HEK293 (cell line): ENCODE measurements around the gene TMEM62.

Experiments used
- CTCF ChIA-PET: fragments of 350-600 bp; formaldehyde crosslinking; extraction: SDS; loops from one replicate; lab custom pipeline; 2021; ENCODE audit warnings: antibody characterized with exemption; lab: Yijun Ruan, JAX
- POLR2A ChIA-PET: fragments of 300-600 bp; formaldehyde crosslinking; extraction: SDS; loops from one replicate; lab custom pipeline; 2020; ENCODE audit warnings: antibody characterized with exemption, inconsistent platforms; lab: Yijun Ruan, JAX
- H3K27ac ChIP-seq: fragments of 200-500 bp; sonication (Bioruptor generic); 2 replicates; pipeline ENCODE4 v1.5.1; 2014; ENCODE audit warnings: low read depth, low read length, control low read depth, inconsistent platforms; ENCODE audit errors: extremely low read depth
- H3K36me3 ChIP-seq, 2 experiments: fragments of 200-500 bp in 1 of 2; sonication (Bioruptor generic) in 1 of 2; 1 replicate in 1 of 2; 2 replicates in 1 of 2; pipeline ENCODE4 v1.5.1; 2014 to 2017; ENCODE audit warnings: inconsistent platforms in 2 of 2, low read length in 2 of 2; ENCODE audit not compliant: control insufficient read depth in 2 of 2, insufficient read depth in 1 of 2
- H3K4me1 ChIP-seq: fragments of 200-500 bp; sonication (Bioruptor generic); 2 replicates; pipeline ENCODE4 v1.5.1; 2014; ENCODE audit warnings: mild to moderate bottlenecking, low read length, inconsistent platforms; ENCODE audit not compliant: control insufficient read depth, insufficient read depth
- H3K4me3 ChIP-seq: 2 replicates; pipeline ENCODE4 v1.5.1; 2011; ENCODE audit warnings: low read depth, mild to moderate bottlenecking, control low read depth, low read length, moderate library complexity
- H3K9me3 ChIP-seq: fragments of 200-500 bp; sonication (Bioruptor generic); 2 replicates; pipeline ENCODE4 v1.5.1; 2014; ENCODE audit warnings: low read depth, low read length, inconsistent platforms; ENCODE audit not compliant: control insufficient read depth, insufficient read depth
- GLIS1 ChIP-seq: fragments of 450-650 bp; formaldehyde crosslinking; IDR thresholded peaks from 2 replicates; pipeline ENCODE4 v1.5.1; 2016; ENCODE audit warnings: missing biosample characterization, missing genetic modification characterization
- GLIS2 ChIP-seq: fragments of 450-650 bp; formaldehyde crosslinking; IDR thresholded peaks from 2 replicates; pipeline ENCODE4 v1.5.1; 2016; ENCODE audit warnings: missing biosample characterization, missing genetic modification characterization
- HOXD13 ChIP-seq: sonication (generic); formaldehyde crosslinking; IDR thresholded peaks from 2 replicates; pipeline ENCODE4 v1.8.0; 2022; ENCODE audit warnings: missing genetic modification reagents, borderline replicate concordance
- KLF10 ChIP-seq: fragments of 450-650 bp; IDR thresholded peaks from 2 replicates; pipeline ENCODE4 v1.5.1; 2018; ENCODE audit warnings: missing biosample characterization, mild to moderate bottlenecking, missing genetic modification characterization
- KLF8 ChIP-seq: fragments of 450-650 bp; formaldehyde crosslinking; IDR thresholded peaks from 2 replicates; pipeline ENCODE4 v1.5.1; 2016; ENCODE audit warnings: missing biosample characterization, missing genetic modification characterization
- SP7 ChIP-seq: fragments of 450-650 bp; formaldehyde crosslinking; IDR thresholded peaks from 2 replicates; pipeline ENCODE4 v1.5.1; 2016; ENCODE audit warnings: missing biosample characterization, missing genetic modification characterization
- ZBTB17 ChIP-seq: fragments of 450-650 bp; formaldehyde crosslinking; IDR thresholded peaks from 2 replicates; pipeline ENCODE4 v1.5.1; 2016; ENCODE audit warnings: missing biosample characterization, missing genetic modification characterization
- ZBTB20 ChIP-seq: fragments of 450-650 bp; formaldehyde crosslinking; IDR thresholded peaks from 2 replicates; pipeline ENCODE4 v1.5.1; 2016; ENCODE audit warnings: missing biosample characterization, missing genetic modification characterization
- ZBTB8A ChIP-seq: fragments of 450-650 bp; formaldehyde crosslinking; IDR thresholded peaks from 2 replicates; pipeline ENCODE4 v1.5.1; 2016; ENCODE audit warnings: missing biosample characterization, missing genetic modification characterization
- ZIC2 ChIP-seq: fragments of 450-650 bp; formaldehyde crosslinking; IDR thresholded peaks from 2 replicates; pipeline ENCODE4 v1.5.1; 2016; ENCODE audit warnings: missing biosample characterization, missing genetic modification characterization
- ZNF10 ChIP-seq: fragments of 450-650 bp; formaldehyde crosslinking; IDR thresholded peaks from 2 replicates; pipeline ENCODE4 v1.5.1; 2017; ENCODE audit warnings: missing biosample characterization, missing genetic modification characterization
- ZNF169 ChIP-seq: fragments of 450-650 bp; formaldehyde crosslinking; IDR thresholded peaks from 2 replicates; pipeline ENCODE4 v1.5.1; 2016; ENCODE audit warnings: missing biosample characterization, missing genetic modification characterization
- ZNF223 ChIP-seq: fragments of 450-650 bp; formaldehyde crosslinking; IDR thresholded peaks from 2 replicates; pipeline ENCODE4 v1.5.1; 2016; ENCODE audit warnings: missing biosample characterization, missing genetic modification characterization
- ZNF335 ChIP-seq: fragments of 450-650 bp; formaldehyde crosslinking; conservative IDR thresholded peaks from 2 replicates; pipeline ENCODE4 v1.5.1; 2016; ENCODE audit warnings: missing biosample characterization, missing genetic modification characterization
- ZNF350 ChIP-seq: fragments of 450-650 bp; formaldehyde crosslinking; IDR thresholded peaks from 2 replicates; pipeline ENCODE4 v1.5.0; 2017; ENCODE audit warnings: missing biosample characterization, mild to moderate bottlenecking, missing genetic modification characterization
- ZNF530 ChIP-seq: fragments of 450-650 bp; formaldehyde crosslinking; IDR thresholded peaks from 2 replicates; pipeline ENCODE4 v1.5.1; 2016; ENCODE audit warnings: low read depth, missing biosample characterization, missing genetic modification characterization
- ZNF561 ChIP-seq: fragments of 450-650 bp; IDR thresholded peaks from 2 replicates; pipeline ENCODE4 v1.5.1; 2018; ENCODE audit warnings: missing biosample characterization, missing genetic modification characterization, borderline replicate concordance
- ZNF600 ChIP-seq: fragments of 450-650 bp; formaldehyde crosslinking; IDR thresholded peaks from 2 replicates; pipeline ENCODE4 v1.5.1; 2016; ENCODE audit warnings: missing biosample characterization, missing genetic modification characterization
- ZNF660 ChIP-seq: fragments of 450-650 bp; IDR thresholded peaks from 2 replicates; pipeline ENCODE4 v1.5.1; 2018; ENCODE audit warnings: missing biosample characterization, mild to moderate bottlenecking, missing genetic modification characterization
- ZNF664 ChIP-seq: fragments of 450-650 bp; formaldehyde crosslinking; IDR thresholded peaks from 2 replicates; pipeline ENCODE4 v1.5.1; 2016; ENCODE audit warnings: missing biosample characterization, missing genetic modification characterization
- ZNF768 ChIP-seq: fragments of 450-650 bp; formaldehyde crosslinking; IDR thresholded peaks from 2 replicates; pipeline ENCODE4 v1.5.1; 2018; ENCODE audit warnings: missing biosample characterization, mild to moderate bottlenecking, missing genetic modification characterization
- ZSCAN30 ChIP-seq: fragments of 450-650 bp; IDR thresholded peaks from 2 replicates; pipeline ENCODE4 v1.5.1; 2018; ENCODE audit warnings: missing biosample characterization, mild to moderate bottlenecking, missing genetic modification characterization, moderate library complexity
- TF ChIP-seq, protein P1 (sequence below): fragments of 450-650 bp; formaldehyde crosslinking; IDR thresholded peaks from 2 replicates; pipeline ENCODE4 v1.5.1; 2016; ENCODE audit warnings: missing biosample characterization, missing genetic modification characterization
- TF ChIP-seq, protein P2 (sequence below): fragments of 450-650 bp; formaldehyde crosslinking; IDR thresholded peaks from 2 replicates; pipeline ENCODE4 v1.5.1; 2017; ENCODE audit warnings: missing biosample characterization, mild to moderate bottlenecking, missing genetic modification characterization, moderate library complexity
- TF ChIP-seq, protein P3 (sequence below): fragments of 450-650 bp; formaldehyde crosslinking; optimal IDR thresholded peaks from 2 replicates; pipeline ENCODE3; 2016; ENCODE audit warnings: missing biosample characterization, mild to moderate bottlenecking, missing genetic modification characterization
- TF ChIP-seq, protein P4 (sequence below): fragments of 450-650 bp; formaldehyde crosslinking; conservative IDR thresholded peaks from 2 replicates; pipeline ENCODE4 v1.5.1; 2016; ENCODE audit warnings: low read depth, missing biosample characterization, missing genetic modification characterization
- TF ChIP-seq, protein P5 (sequence below): fragments of 450-650 bp; formaldehyde crosslinking; IDR thresholded peaks from 2 replicates; pipeline ENCODE4 v1.5.1; 2016; ENCODE audit warnings: missing biosample characterization, missing genetic modification characterization

TMEM62 gene

DNA sequence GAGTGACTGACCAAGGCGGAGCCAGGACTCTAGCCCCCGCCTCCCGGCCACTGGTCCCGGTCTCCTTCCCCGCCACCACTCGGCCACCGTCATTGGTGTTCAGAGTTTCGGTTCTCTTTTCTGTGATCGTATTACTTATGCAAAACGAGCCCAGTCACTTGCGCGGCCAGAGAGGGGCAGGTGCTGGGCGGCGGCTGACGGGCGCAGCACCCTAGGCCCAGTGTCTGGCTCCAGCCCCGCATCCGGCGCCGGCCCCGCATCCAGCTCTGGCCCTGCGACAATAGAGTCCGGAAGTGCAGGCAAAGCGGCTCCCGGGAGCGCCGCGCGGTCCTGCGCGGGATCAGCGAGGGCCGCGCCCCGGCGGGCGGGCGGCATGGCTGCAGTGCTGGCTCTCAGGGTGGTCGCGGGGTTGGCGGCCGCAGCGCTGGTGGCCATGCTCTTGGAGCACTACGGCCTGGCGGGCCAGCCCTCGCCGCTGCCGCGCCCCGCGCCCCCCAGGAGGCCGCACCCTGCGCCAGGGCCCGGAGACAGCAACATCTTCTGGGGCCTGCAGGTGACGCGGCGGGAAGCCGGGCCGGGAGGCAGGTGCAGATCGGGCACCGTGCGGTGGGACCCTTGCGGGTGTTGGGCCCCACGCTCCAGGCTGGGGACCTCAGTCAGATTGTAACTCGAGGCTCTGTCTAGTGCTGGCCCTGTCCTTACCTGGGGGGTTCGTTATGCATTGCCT, at the start of gene TMEM62:
TMEM62 (plus strand) TSS at position 157 of the 727 bp plus-strand sequence; CDS start at position 374, 217 bp downstream.
- peak within 1 kb of the TSS; percentile 64; the same call in 1 of the 2 replicates for H3K27ac ChIP-seq
- H3K4me1 ChIP-seq = no peaks in the 10 kb centered on the region
- CTCF ChIA-PET = no interaction called here
- POLR2A ChIA-PET = no interaction called here
- H3K9me3 ChIP-seq = no peaks in the 10 kb centered on the region
- H3K36me3 ChIP-seq = peaks cover 10 to 24% of the 10 kb centered on the region in 2 experiments; a peak in 2 of 3 replicates
- H3K4me3 ChIP-seq = peak within 1 kb of the TSS; percentile 65
- TF ChIP-seq ZIC2 (tag by site-specific recombination) (peak; percentile 82), KLF8 (0 out of 2 replicates have a peak, but pooled peaks have one; percentile 57), GLIS2 (tag by site-specific recombination) (peak; percentile 73), ZBTB17 (tag by site-specific recombination) (peak; percentile 80), ZNF664 (tag by site-specific recombination) (no peak), ZNF169 (no peak), ZNF530 (tag by site-specific recombination) (peak; percentile 85; the same call in 1 of the 2 replicates), HOXD13 (CRISPR knock-in tag) (no peak), KLF10 (tag by site-specific recombination) (peak; percentile 58; the same call in 1 of the 2 replicates), ZNF768 (tag by site-specific recombination) (peak; percentile 49; the same call in 1 of the 2 replicates), ZBTB8A (peak; percentile 93), ZSCAN30 (tag by site-specific recombination) (peak; percentile 49; the same call in 1 of the 2 replicates), ZNF223 (tag by site-specific recombination) (no peak), ZBTB20 (peak; percentile 86), GLIS1 (peak; percentile 53; the same call in 1 of the 2 replicates), ZNF600 (tag by site-specific recombination) (peak; percentile 32; the same call in 1 of the 2 replicates), SP7 (tag by site-specific recombination) (0 out of 2 replicates have a peak, but pooled peaks have one; percentile 11), ZNF350 (no peak), ZNF335 (tag by site-specific recombination) (peak; percentile 69), ZNF660 (tag by site-specific recombination) (peak; percentile 53; the same call in 1 of the 2 replicates), ZNF10 (no peak), ZNF561 (tag by site-specific recombination) (peak; percentile 67; the same call in 1 of the 2 replicates)
- TF ChIP-seq, protein P1, sequence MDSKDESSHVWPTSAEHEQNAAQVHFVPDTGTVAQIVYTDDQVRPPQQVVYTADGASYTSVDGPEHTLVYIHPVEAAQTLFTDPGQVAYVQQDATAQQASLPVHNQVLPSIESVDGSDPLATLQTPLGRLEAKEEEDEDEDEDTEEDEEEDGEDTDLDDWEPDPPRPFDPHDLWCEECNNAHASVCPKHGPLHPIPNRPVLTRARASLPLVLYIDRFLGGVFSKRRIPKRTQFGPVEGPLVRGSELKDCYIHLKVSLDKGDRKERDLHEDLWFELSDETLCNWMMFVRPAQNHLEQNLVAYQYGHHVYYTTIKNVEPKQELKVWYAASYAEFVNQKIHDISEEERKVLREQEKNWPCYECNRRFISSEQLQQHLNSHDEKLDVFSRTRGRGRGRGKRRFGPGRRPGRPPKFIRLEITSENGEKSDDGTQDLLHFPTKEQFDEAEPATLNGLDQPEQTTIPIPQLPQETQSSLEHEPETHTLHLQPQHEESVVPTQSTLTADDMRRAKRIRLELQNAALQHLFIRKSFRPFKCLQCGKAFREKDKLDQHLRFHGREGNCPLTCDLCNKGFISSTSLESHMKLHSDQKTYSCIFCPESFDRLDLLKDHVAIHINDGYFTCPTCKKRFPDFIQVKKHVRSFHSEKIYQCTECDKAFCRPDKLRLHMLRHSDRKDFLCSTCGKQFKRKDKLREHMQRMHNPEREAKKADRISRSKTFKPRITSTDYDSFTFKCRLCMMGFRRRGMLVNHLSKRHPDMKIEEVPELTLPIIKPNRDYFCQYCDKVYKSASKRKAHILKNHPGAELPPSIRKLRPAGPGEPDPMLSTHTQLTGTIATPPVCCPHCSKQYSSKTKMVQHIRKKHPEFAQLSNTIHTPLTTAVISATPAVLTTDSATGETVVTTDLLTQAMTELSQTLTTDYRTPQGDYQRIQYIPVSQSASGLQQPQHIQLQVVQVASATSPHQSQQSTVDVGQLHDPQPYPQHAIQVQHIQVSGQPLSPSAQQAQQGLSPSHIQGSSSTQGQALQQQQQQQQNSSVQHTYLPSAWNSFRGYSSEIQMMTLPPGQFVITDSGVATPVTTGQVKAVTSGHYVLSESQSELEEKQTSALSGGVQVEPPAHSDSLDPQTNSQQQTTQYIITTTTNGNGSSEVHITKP (tag by site-specific recombination) = 0 out of 2 replicates have a peak, but pooled peaks have one; percentile 18
- TF ChIP-seq, protein P2, sequence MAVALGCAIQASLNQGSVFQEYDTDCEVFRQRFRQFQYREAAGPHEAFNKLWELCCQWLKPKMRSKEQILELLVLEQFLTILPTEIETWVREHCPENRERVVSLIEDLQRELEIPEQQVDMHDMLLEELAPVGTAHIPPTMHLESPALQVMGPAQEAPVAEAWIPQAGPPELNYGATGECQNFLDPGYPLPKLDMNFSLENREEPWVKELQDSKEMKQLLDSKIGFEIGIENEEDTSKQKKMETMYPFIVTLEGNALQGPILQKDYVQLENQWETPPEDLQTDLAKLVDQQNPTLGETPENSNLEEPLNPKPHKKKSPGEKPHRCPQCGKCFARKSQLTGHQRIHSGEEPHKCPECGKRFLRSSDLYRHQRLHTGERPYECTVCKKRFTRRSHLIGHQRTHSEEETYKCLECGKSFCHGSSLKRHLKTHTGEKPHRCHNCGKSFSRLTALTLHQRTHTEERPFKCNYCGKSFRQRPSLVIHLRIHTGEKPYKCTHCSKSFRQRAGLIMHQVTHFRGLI (tag by site-specific recombination) = peak; percentile 65
- TF ChIP-seq, protein P3, sequence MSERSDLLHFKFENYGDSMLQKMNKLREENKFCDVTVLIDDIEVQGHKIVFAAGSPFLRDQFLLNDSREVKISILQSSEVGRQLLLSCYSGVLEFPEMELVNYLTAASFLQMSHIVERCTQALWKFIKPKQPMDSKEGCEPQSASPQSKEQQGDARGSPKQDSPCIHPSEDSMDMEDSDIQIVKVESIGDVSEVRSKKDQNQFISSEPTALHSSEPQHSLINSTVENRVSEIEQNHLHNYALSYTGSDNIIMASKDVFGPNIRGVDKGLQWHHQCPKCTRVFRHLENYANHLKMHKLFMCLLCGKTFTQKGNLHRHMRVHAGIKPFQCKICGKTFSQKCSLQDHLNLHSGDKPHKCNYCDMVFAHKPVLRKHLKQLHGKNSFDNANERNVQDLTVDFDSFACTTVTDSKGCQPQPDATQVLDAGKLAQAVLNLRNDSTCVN (tag by site-specific recombination) = peak; percentile 84
- TF ChIP-seq, protein P4, sequence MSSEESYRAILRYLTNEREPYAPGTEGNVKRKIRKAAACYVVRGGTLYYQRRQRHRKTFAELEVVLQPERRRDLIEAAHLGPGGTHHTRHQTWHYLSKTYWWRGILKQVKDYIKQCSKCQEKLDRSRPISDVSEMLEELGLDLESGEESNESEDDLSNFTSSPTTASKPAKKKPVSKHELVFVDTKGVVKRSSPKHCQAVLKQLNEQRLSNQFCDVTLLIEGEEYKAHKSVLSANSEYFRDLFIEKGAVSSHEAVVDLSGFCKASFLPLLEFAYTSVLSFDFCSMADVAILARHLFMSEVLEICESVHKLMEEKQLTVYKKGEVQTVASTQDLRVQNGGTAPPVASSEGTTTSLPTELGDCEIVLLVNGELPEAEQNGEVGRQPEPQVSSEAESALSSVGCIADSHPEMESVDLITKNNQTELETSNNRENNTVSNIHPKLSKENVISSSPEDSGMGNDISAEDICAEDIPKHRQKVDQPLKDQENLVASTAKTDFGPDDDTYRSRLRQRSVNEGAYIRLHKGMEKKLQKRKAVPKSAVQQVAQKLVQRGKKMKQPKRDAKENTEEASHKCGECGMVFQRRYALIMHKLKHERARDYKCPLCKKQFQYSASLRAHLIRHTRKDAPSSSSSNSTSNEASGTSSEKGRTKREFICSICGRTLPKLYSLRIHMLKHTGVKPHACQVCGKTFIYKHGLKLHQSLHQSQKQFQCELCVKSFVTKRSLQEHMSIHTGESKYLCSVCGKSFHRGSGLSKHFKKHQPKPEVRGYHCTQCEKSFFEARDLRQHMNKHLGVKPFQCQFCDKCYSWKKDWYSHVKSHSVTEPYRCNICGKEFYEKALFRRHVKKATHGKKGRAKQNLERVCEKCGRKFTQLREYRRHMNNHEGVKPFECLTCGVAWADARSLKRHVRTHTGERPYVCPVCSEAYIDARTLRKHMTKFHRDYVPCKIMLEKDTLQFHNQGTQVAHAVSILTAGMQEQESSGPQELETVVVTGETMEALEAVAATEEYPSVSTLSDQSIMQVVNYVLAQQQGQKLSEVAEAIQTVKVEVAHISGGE (tag by site-specific recombination) = peak; percentile 37; the same call in 1 of the 2 replicates
- TF ChIP-seq, protein P5, sequence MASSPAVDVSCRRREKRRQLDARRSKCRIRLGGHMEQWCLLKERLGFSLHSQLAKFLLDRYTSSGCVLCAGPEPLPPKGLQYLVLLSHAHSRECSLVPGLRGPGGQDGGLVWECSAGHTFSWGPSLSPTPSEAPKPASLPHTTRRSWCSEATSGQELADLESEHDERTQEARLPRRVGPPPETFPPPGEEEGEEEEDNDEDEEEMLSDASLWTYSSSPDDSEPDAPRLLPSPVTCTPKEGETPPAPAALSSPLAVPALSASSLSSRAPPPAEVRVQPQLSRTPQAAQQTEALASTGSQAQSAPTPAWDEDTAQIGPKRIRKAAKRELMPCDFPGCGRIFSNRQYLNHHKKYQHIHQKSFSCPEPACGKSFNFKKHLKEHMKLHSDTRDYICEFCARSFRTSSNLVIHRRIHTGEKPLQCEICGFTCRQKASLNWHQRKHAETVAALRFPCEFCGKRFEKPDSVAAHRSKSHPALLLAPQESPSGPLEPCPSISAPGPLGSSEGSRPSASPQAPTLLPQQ (tag by site-specific recombination) = peak; percentile 78
